Ovary (tissue), 9 donors: ENCODE measurements around the gene NRXN3. TPM values are rescaled to one million over a fixed set of nuclear protein-coding genes. Genes with fewer than 3 reads are reported as not detected.

Experiments used
- DNase-seq, 5 donors: peaks; one replicate each; pipeline ENCODE4 v3.0.0-alpha.2; 2019 to 2020
- H3K27ac ChIP-seq, 2 donors: fragments of 200-600 bp; one replicate each; pipeline versions ENCODE4 v1.5.1 to v1.8.0; 2019 to 2022
- H3K27me3 ChIP-seq: fragments of 200-600 bp; one replicate; pipeline ENCODE4 v1.8.0; 2022
- H3K36me3 ChIP-seq: fragments of 200-600 bp; sonication (generic); one replicate; pipeline ENCODE4 v1.5.1; 2019
- H3K4me1 ChIP-seq: one replicate; pipeline ENCODE4 v1.8.1; 2013; ENCODE audit warnings: mild to moderate bottlenecking, moderate library complexity; ENCODE audit not compliant: insufficient read depth
- H3K4me3 ChIP-seq: fragments of 200-600 bp; sonication (generic); one replicate; pipeline ENCODE4 v1.5.1; 2017
- H3K9me3 ChIP-seq, 2 donors: fragments of 200-600 bp in 1 of 2; sonication (generic) in 1 of 2; one replicate each; pipeline versions ENCODE4 v1.5.1 to v1.8.1; 2013 to 2019; ENCODE audit warnings: mild to moderate bottlenecking in 1 of 2, moderate library complexity in 1 of 2
- EP300 ChIP-seq: sonication (generic); formaldehyde crosslinking; IDR thresholded peaks from one replicate; pipeline ENCODE4 v1.6.1; 2017; ENCODE audit warnings: antibody characterized with exemption
- POLR2A ChIP-seq: fragments of 450-650 bp; IDR thresholded peaks from one replicate; pipeline ENCODE4 v1.6.1; 2017; ENCODE audit warnings: antibody characterized with exemption, mild to moderate bottlenecking, moderate library complexity
- WGBS, 3 donors: extraction: QIAGEN DNeasy Blood & Tissue Kit in 1 of 3; methylation state at CpG; one replicate each; pipeline versions ENCODE4 v1.1.5 to v1.1.7; 2013 to 2017; 5-methylcytosine and 5-hydroxymethylcytosine counted together
- intact Hi-C, 4 donors: fragments of 100-400 bp; cut with DNase I; formaldehyde crosslinking; loops; one replicate each; pipeline versions ENCODE4 v1.11.0 to v1.15.1; 2022 to 2023
- polyA plus RNA-seq, 2 donors: library from polyadenylated mRNA; stranded (reverse); fragments of 200-250 nt in 1 of 2; fragments of 350-450 nt in 1 of 2; fragmentation: Illumina TruSeq in 1 of 2; extraction: RNeasy Lipid Tissue Mini Kit (QIAGEN cat#74804) in 1 of 2; gene quantifications; one replicate each; pipeline ENCODE4 v1.2.3, GENCODE V29; 2013 to 2014
- total RNA-seq, 7 donors: library from RNA; depleted of rRNA in 2 of 7; stranded (reverse); fragments of >200 nt in 2 of 7; fragmentation: NEBNext Ultra II Directional in 3 of 7; extraction: Animal tissue kit (Norgen Biotek cat#: 25700) in 3 of 7; gene quantifications; one replicate each; pipeline versions ENCODE4 v1.1.0 to v1.2.4, GENCODE V29; 2016 to 2023
- TF ChIP-seq, protein P1 (sequence below), 3 donors: fragments of 450-650 bp in 2 of 3; fragments of 200-600 bp in 1 of 3; IDR thresholded peaks; one replicate each; pipeline versions ENCODE4 v1.5.1 to v1.8.0; 2016 to 2022; ENCODE audit warnings: antibody characterized with exemption in 3 of 3, mild to moderate bottlenecking in 1 of 3
- donor health status: DM: no; HTN: no; CAD: no; lungs with moderate emphysema.
- donor health status: DM: no; HTN: no; CAD: no.
- donor health status: Bipolar disorder and iron deficiency.
- donor health status: DM: yes; HTN: yes; CAD: no.
- donor health status: DM: no; HTN: no; CAD: no.
- donor health status: DM: yes; HTN: yes; CAD: no.

The NRXN3 gene
- total and polyA plus RNA-seq, 9 donors = 0.28 to 6.2 (median 0.82) TPM

GRCh38 chr14:79260406-79260805 lies 1090.2 kb downstream of the NRXN3 start:
- TF ChIP-seq, protein P1, sequence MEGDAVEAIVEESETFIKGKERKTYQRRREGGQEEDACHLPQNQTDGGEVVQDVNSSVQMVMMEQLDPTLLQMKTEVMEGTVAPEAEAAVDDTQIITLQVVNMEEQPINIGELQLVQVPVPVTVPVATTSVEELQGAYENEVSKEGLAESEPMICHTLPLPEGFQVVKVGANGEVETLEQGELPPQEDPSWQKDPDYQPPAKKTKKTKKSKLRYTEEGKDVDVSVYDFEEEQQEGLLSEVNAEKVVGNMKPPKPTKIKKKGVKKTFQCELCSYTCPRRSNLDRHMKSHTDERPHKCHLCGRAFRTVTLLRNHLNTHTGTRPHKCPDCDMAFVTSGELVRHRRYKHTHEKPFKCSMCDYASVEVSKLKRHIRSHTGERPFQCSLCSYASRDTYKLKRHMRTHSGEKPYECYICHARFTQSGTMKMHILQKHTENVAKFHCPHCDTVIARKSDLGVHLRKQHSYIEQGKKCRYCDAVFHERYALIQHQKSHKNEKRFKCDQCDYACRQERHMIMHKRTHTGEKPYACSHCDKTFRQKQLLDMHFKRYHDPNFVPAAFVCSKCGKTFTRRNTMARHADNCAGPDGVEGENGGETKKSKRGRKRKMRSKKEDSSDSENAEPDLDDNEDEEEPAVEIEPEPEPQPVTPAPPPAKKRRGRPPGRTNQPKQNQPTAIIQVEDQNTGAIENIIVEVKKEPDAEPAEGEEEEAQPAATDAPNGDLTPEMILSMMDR (IDR thresholded peaks at IDR 0.05) = no peak
- no peak for TF ChIP-seq POLR2A
- no peak for TF ChIP-seq EP300
- intact Hi-C loops = no loop called here
- H3K36me3 ChIP-seq = no peaks in the 10 kb centered on the region
- no peaks in the 10 kb centered on the region for H3K27me3 ChIP-seq
- no peaks in the 10 kb centered on the region for H3K4me1 ChIP-seq
- no peak for DNase-seq
- WGBS, 3 donors = 85 to 94% (median 90%) methylated on average over 3 of the region's 3 CpGs
- H3K27ac ChIP-seq = no peak overlapping the region
- no peak overlapping the region for H3K4me3 ChIP-seq
- no peaks in the 10 kb centered on the region for H3K9me3 ChIP-seq

DNA sequence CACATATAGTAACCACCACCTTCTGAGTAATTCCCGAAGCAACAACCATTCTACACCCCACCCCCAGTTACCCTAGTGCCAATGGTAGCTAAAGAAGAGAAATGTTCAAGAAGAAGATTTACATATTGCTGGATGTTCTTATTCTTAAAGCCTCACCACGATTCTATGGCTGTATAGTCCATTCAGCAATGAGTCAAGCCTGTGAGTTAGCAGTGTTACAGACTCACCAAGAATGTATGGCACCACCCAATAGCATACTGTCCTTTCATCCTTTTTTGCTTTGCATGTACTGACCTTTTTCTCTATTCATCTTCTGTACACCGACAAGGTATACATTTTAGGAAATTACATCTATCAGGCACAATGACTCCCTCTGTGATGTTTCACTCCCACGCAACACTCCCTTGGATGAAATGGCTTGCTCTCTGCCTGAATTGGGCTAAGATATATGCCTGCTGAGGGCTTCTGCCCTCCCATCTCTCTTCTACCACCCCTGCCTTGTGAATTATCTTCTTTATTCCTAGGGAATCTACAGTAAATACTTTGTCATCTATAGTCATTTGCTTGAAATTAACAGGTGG lies 1095.3 kb downstream of the NRXN3 start:
- intact Hi-C loops = no loop called here

GRCh38 chr14:79270361-79270760 lies 1100.2 kb downstream of the NRXN3 start:
- intact Hi-C loops = no loop called here
- TF ChIP-seq, protein P1 (IDR thresholded peaks at IDR 0.05) = no peak
- TF ChIP-seq EP300 (no peak), POLR2A (no peak)
- H3K27ac ChIP-seq = no peak overlapping the region
- DNase-seq = no peak
- H3K27me3 ChIP-seq = no peaks in the 10 kb centered on the region
- no peaks in the 10 kb centered on the region for H3K9me3 ChIP-seq
- no peaks in the 10 kb centered on the region for H3K36me3 ChIP-seq
- no peak overlapping the region for H3K4me3 ChIP-seq
- 80 to 88% (median 82%) methylated on average over 3 of the region's 3 CpGs for whole genome bisulfite sequencing, 3 donors
- H3K4me1 ChIP-seq = no peaks in the 10 kb centered on the region

More for the DNA sequence above, 1095.3 kb downstream of the NRXN3 start:
- H3K36me3 ChIP-seq = no peaks in the 10 kb centered on the region
- no peaks in the 10 kb centered on the region for H3K4me1 ChIP-seq
- no peak overlapping the region for H3K27ac ChIP-seq
- no peak for TF ChIP-seq POLR2A
- TF ChIP-seq EP300 = no peak
- TF ChIP-seq, protein P1 (IDR thresholded peaks at IDR 0.05) = no peak
- 40 to 47% (median 43%) methylated on average over 4 of the region's 4 CpGs for WGBS, 3 donors
- H3K9me3 ChIP-seq = no peaks in the 10 kb centered on the region
- no peaks in the 10 kb centered on the region for H3K27me3 ChIP-seq
- no peak for DNase-seq
- no peak overlapping the region for H3K4me3 ChIP-seq

DNA sequence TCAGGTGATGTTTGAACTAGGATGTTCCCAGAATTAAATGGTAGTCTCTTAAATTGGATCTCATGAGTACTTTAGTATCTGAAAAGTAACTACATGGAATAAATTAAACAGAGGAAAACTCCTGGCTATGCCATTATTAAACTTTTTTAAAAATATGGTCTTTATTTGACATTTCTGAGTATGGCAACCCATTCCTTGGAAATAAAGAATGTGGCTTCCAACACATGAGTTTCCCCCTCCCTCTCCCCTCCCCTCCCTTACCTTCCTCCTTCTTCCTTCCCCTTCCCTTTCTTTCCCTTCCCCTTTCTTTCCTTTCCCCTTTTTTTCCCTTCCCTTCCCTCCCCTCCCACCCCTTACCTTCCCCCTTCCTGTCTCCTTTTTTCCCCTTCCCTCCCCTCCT lies 1100.9 kb downstream of the NRXN3 start:
- Histone ChIP-seq H3K27ac (no peak overlapping the region), H3K9me3 (no peaks in the 10 kb centered on the region), H3K4me1 (no peaks in the 10 kb centered on the region), H3K36me3 (no peaks in the 10 kb centered on the region), H3K27me3 (no peaks in the 10 kb centered on the region), H3K4me3 (no peak overlapping the region)
- DNase-seq = no peak
- TF ChIP-seq POLR2A (no peak), EP300 (no peak)
- TF ChIP-seq, protein P1 (IDR thresholded peaks at IDR 0.05) = no peak
- intact Hi-C loops = no loop called here
